CD8-positive, alpha-beta memory T cell (primary cell): ENCODE measurements around the gene RBM34. TPM values are rescaled to one million over a fixed set of nuclear protein-coding genes. Genes with fewer than 3 reads are reported as not detected.

Experiments used
- CTCF ChIA-PET: fragments of 350-600 bp; sonication (Branson Sonifier 250); formaldehyde crosslinking; loops from one replicate; lab custom pipeline; 2021; ENCODE audit warnings: antibody characterized with exemption; lab: Charles Lee
- POLR2A ChIA-PET: fragments of 350-600 bp; sonication (Branson Sonifier 250); formaldehyde crosslinking; loops from one replicate; lab custom pipeline; 2021; ENCODE audit warnings: antibody characterized with exemption; lab: Charles Lee
- DNase-seq, 5 donors: peaks; one replicate each; pipeline versions ENCODE4 v3.0.0 to v3.0.0-alpha.2; 2020 to 2022; ENCODE audit warnings: mixed read lengths in 1 of 5
- H3K27ac ChIP-seq: one replicate; pipeline ENCODE4 v1.7.0; 2013; ENCODE audit warnings: low read depth, mild to moderate bottlenecking, low read length, moderate library complexity
- H3K27me3 ChIP-seq: 2 replicates; pipeline ENCODE4 v1.7.0; 2013; ENCODE audit warnings: low read length, mild to moderate bottlenecking; ENCODE audit not compliant: insufficient read depth, poor library complexity, severe bottlenecking
- H3K36me3 ChIP-seq: 2 replicates; pipeline ENCODE4 v1.7.0; 2013; ENCODE audit warnings: mild to moderate bottlenecking, low read length, moderate library complexity; ENCODE audit not compliant: insufficient read depth
- H3K4me1 ChIP-seq: 2 replicates; pipeline ENCODE4 v1.7.0; 2013; ENCODE audit warnings: mild to moderate bottlenecking, low read length, moderate library complexity; ENCODE audit not compliant: insufficient read depth
- H3K4me3 ChIP-seq: 2 replicates; pipeline ENCODE4 v1.7.0; 2013; ENCODE audit warnings: mild to moderate bottlenecking, low read length
- H3K9me3 ChIP-seq: 2 replicates; pipeline ENCODE4 v1.7.0; 2013; ENCODE audit warnings: mild to moderate bottlenecking, low read length
- H3K27ac Mint-ChIP-seq, 8 donors: one replicate each; pipeline ENCODE4 v1.8.0; 2020 to 2021; ENCODE audit warnings: mixed read lengths in 8 of 8, mild to moderate bottlenecking in 6 of 8, inconsistent platforms in 3 of 8, moderate library complexity in 3 of 8
- H3K27me3 Mint-ChIP-seq, 2 donors: one replicate each; pipeline ENCODE4 v1.8.0; 2020 to 2021; ENCODE audit warnings: mixed read lengths in 2 of 2, mild to moderate bottlenecking in 1 of 2, moderate library complexity in 1 of 2
- H3K36me3 Mint-ChIP-seq, 3 donors: one replicate each; pipeline ENCODE4 v1.8.0; 2020 to 2021; ENCODE audit warnings: mixed read lengths in 3 of 3, inconsistent platforms in 1 of 3, mild to moderate bottlenecking in 1 of 3
- H3K4me1 Mint-ChIP-seq, 3 donors: one replicate each; pipeline ENCODE4 v1.8.0; 2020 to 2021; ENCODE audit warnings: mixed read lengths in 3 of 3, inconsistent platforms in 1 of 3, mild to moderate bottlenecking in 1 of 3
- H3K4me3 Mint-ChIP-seq, 7 donors: one replicate each; pipeline ENCODE4 v1.8.0; 2020 to 2021; ENCODE audit warnings: mixed read lengths in 7 of 7, mild to moderate bottlenecking in 6 of 7, moderate library complexity in 4 of 7, inconsistent platforms in 2 of 7
- H3K9me3 Mint-ChIP-seq, 5 donors: one replicate each; pipeline ENCODE4 v1.8.0; 2020 to 2022; ENCODE audit warnings: mixed read lengths in 5 of 5, mild to moderate bottlenecking in 3 of 5, moderate library complexity in 2 of 5, inconsistent platforms in 1 of 5
- polyA plus RNA-seq: library from polyadenylated mRNA; unstranded; fragments of 300-500 nt; fragmentation: Illumina TruSeq; gene quantifications from one replicate; pipeline ENCODE4 v1.2.3, GENCODE V29; 2021
- total RNA-seq, 2 experiments: library from RNA; stranded (reverse); gene quantifications; one replicate each; pipeline ENCODE4 v1.2.3, GENCODE V29; 2021

The RBM34 gene
- total and polyA plus RNA-seq, 3 experiments from 2014 or later, result 78.6 to 130 (median 121) TPM

GRCh38 chr1:235128456-235129328, 32.4 kb downstream of the RBM34 start, which contains the start of gene TOMM20:
Gene TOMM20 (minus strand): TSS chr1:235128837. CDS start chr1:235128715, 122 bp downstream.
- Mint-ChIP-seq H3K4me3 (peak within 1 kb of the TSS; percentile 93 to 99 (median 97)), H3K9me3 (no peaks in the 10 kb centered on the region), H3K36me3 (peaks cover 0 to 50% (median under 1%) of the 10 kb centered on the region in 3 donors), H3K27me3 (no peaks in the 10 kb centered on the region), H3K27ac (peak within 1 kb of the TSS; percentile 94 to 99 (median 98)), H3K4me1 (peaks cover 39 to 48% (median 45%) of the 10 kb centered on the region in 3 donors)
- CTCF ChIA-PET, result no interaction called here
- DNase-seq, result peak; percentile 89 to 96 (median 95)
- Histone ChIP-seq H3K27me3 (no peaks in the 10 kb centered on the region), H3K9me3 (no peaks in the 10 kb centered on the region), H3K4me1 (peaks cover 40% of the 10 kb centered on the region), H3K27ac (peak within 1 kb of the TSS; percentile 89), H3K4me3 (peak within 1 kb of the TSS; percentile 98), H3K36me3 (peaks cover 7% of the 10 kb centered on the region)
- POLR2A ChIA-PET, result interaction anchor here (0.7 to 1.3 kb wide), 3 partner anchors 24 to 32 kb away, joined by 5 to 8 read pairs (median 6); partner anchors contain the start of gene RBM34

- no peaks in the 10 kb centered on the region for H3K27me3 Mint-ChIP-seq
- H3K27me3 ChIP-seq, result no peaks in the 10 kb centered on the region
- H3K27ac Mint-ChIP-seq, result peak overlapping the region; percentile 94 to 99 (median 98)
- DNase-seq, result peak in 1 of 5 donors; percentile 5
- CTCF ChIA-PET, result interaction anchor here (2.5 kb wide), 1 partner anchor 23 kb away, joined by 10 read pairs; no protein-coding TSS in a partner anchor
- H3K36me3 Mint-ChIP-seq, result peaks cover 0 to 47% (median 2%) of the 10 kb centered on the region in 3 donors
- H3K4me3 ChIP-seq, result peak overlapping the region; percentile 98
- H3K4me3 Mint-ChIP-seq, result peak overlapping the region; percentile 93 to 99 (median 97)
- H3K4me1 Mint-ChIP-seq, result peaks cover 45 to 56% (median 53%) of the 10 kb centered on the region in 3 donors
- peak overlapping the region; percentile 89 for H3K27ac ChIP-seq
- H3K4me1 ChIP-seq, result peaks cover 48% of the 10 kb centered on the region
- POLR2A ChIA-PET, result interaction anchor here (0.5 to 2.0 kb wide), 3 partner anchors 33 to 42 kb away, joined by 3 to 12 read pairs (median 8); partner anchors contain the start of gene RBM34
- no peaks in the 10 kb centered on the region for H3K9me3 Mint-ChIP-seq
- H3K9me3 ChIP-seq, result no peaks in the 10 kb centered on the region
- H3K36me3 ChIP-seq, result peaks cover 4% of the 10 kb centered on the region
Observed at GRCh38 chr1:235127732-235128455, 33.2 kb downstream of the RBM34 start.

GRCh38 chr1:235127203-235127602, 33.8 kb downstream of the RBM34 start:
- peak overlapping the region; percentile 89 for H3K27ac ChIP-seq
- POLR2A ChIA-PET, result interaction anchor here (0.5 to 2.0 kb wide), 3 partner anchors 8 to 43 kb away, joined by 3 to 12 read pairs (median 3); partner anchors contain the start of gene RBM34
- H3K27me3 ChIP-seq, result no peaks in the 10 kb centered on the region
- H3K4me3 Mint-ChIP-seq, result peak overlapping the region; percentile 93 to 99 (median 97)
- peaks cover 55% of the 10 kb centered on the region for H3K4me1 ChIP-seq
- CTCF ChIA-PET, result interaction anchor here (2.5 kb wide), 1 partner anchor 22 kb away, joined by 10 read pairs; no protein-coding TSS in a partner anchor
- no peaks in the 10 kb centered on the region for H3K27me3 Mint-ChIP-seq
- peak overlapping the region; percentile 94 to 99 (median 98) for H3K27ac Mint-ChIP-seq
- H3K4me3 ChIP-seq, result peak overlapping the region; percentile 98
- peaks cover 0 to 47% (median 3%) of the 10 kb centered on the region in 3 donors for H3K36me3 Mint-ChIP-seq
- no peaks in the 10 kb centered on the region for H3K9me3 Mint-ChIP-seq
- no peaks in the 10 kb centered on the region for H3K36me3 ChIP-seq
- DNase-seq, result no peak
- H3K4me1 Mint-ChIP-seq, result peaks cover 51 to 63% (median 60%) of the 10 kb centered on the region in 3 donors
- H3K9me3 ChIP-seq, result no peaks in the 10 kb centered on the region

GRCh38 chr1:235124665-235125064, 36.4 kb downstream of the RBM34 start:
- Mint-ChIP-seq H3K36me3 (peaks cover 0 to 56% (median 6%) of the 10 kb centered on the region in 3 donors), H3K4me3 (peak overlapping the region in 5 of 7 donors; percentile 56 to 69 (median 66)), H3K27ac (peak overlapping the region in 6 of 8 donors; percentile 66 to 89 (median 78)), H3K27me3 (no peaks in the 10 kb centered on the region), H3K9me3 (no peaks in the 10 kb centered on the region), H3K4me1 (peaks cover 61 to 73% (median 68%) of the 10 kb centered on the region in 3 donors)
- peaks cover 55% of the 10 kb centered on the region for H3K4me1 ChIP-seq
- no peak for DNase-seq
- ChIA-PET CTCF (interaction anchor here (1.2 kb wide), 1 partner anchor 292 kb away, joined by 3 read pairs; no protein-coding TSS in a partner anchor), POLR2A (interaction anchor here (0.7 kb wide), 1 partner anchor 19 kb away, joined by 7 read pairs; no protein-coding TSS in a partner anchor)
- H3K9me3 ChIP-seq, result no peaks in the 10 kb centered on the region
- H3K36me3 ChIP-seq, result peaks cover 15% of the 10 kb centered on the region
- no peaks in the 10 kb centered on the region for H3K27me3 ChIP-seq
- H3K27ac ChIP-seq, result no peak overlapping the region
- H3K4me3 ChIP-seq, result no peak overlapping the region

GRCh38 chr1:235124111-235124510, 36.9 kb downstream of the RBM34 start:
- no peak for DNase-seq
- H3K4me1 ChIP-seq, result peaks cover 51% of the 10 kb centered on the region
- H3K36me3 ChIP-seq, result peaks cover 21% of the 10 kb centered on the region
- peak overlapping the region in 7 of 8 donors; percentile 51 to 89 (median 76) for H3K27ac Mint-ChIP-seq
- H3K4me3 ChIP-seq, result no peak overlapping the region
- no peak overlapping the region for H3K27ac ChIP-seq
- H3K4me1 Mint-ChIP-seq, result peaks cover 60 to 72% (median 66%) of the 10 kb centered on the region in 3 donors
- H3K36me3 Mint-ChIP-seq, result peaks cover 0 to 62% (median 6%) of the 10 kb centered on the region in 3 donors
- no peaks in the 10 kb centered on the region for H3K9me3 ChIP-seq
- no peaks in the 10 kb centered on the region for H3K27me3 Mint-ChIP-seq
- POLR2A ChIA-PET, result no interaction called here
- H3K9me3 Mint-ChIP-seq, result no peaks in the 10 kb centered on the region
- H3K4me3 Mint-ChIP-seq, result peak overlapping the region in 5 of 7 donors; percentile 56 to 69 (median 66)
- no peaks in the 10 kb centered on the region for H3K27me3 ChIP-seq
- CTCF ChIA-PET, result interaction anchor here (1.2 kb wide), 1 partner anchor 293 kb away, joined by 3 read pairs; no protein-coding TSS in a partner anchor

GRCh38 chr1:235122348-235122747, 38.7 kb downstream of the RBM34 start:
- CTCF ChIA-PET, result interaction anchor here (0.9 to 1.1 kb wide), 2 partner anchors 16 to 18 kb away, joined by 4 to 7 read pairs; no protein-coding TSS in a partner anchor
- no peak overlapping the region for H3K4me3 ChIP-seq

More at GRCh38 chr1:235122348-235122747, 38.7 kb downstream of the RBM34 start:
- H3K9me3 Mint-ChIP-seq, result no peaks in the 10 kb centered on the region
- peaks cover 53 to 71% (median 56%) of the 10 kb centered on the region in 3 donors for H3K4me1 Mint-ChIP-seq
- Histone ChIP-seq H3K36me3 (peaks cover 34% of the 10 kb centered on the region), H3K4me1 (peaks cover 49% of the 10 kb centered on the region), H3K27me3 (no peaks in the 10 kb centered on the region), H3K27ac (no peak overlapping the region), H3K9me3 (no peaks in the 10 kb centered on the region)
- no peaks in the 10 kb centered on the region for H3K27me3 Mint-ChIP-seq
- DNase-seq, result no peak
- H3K27ac Mint-ChIP-seq, result peak overlapping the region in 6 of 8 donors; percentile 5 to 88 (median 64)
- peaks cover 4 to 65% (median 10%) of the 10 kb centered on the region in 3 donors for H3K36me3 Mint-ChIP-seq
- POLR2A ChIA-PET, result interaction anchor here (1.0 kb wide), 1 partner anchor 14 kb away, joined by 7 read pairs; no protein-coding TSS in a partner anchor
- peak overlapping the region in 3 of 7 donors; percentile 9 to 17 (median 12) for H3K4me3 Mint-ChIP-seq
